Skeletal muscle tissue (tissue), 4 donors: ENCODE measurements around the gene SCYL1. TPM values are rescaled to one million over a fixed set of nuclear protein-coding genes. Genes with fewer than 3 reads are reported as not detected.
A peak's percentile ranks its signal among the peaks of the same experiment; 100 is the strongest.

Experiments
- H3K27ac ChIP-seq: one replicate; pipeline ENCODE4 v1.7.0; 2013; ENCODE audit warnings: mild to moderate bottlenecking, low read depth, low read length, inconsistent platforms
- H3K27me3 ChIP-seq, 3 donors: one replicate each; pipeline ENCODE4 v1.7.0; 2013; ENCODE audit warnings: low read length in 3 of 3; ENCODE audit not compliant: control insufficient read depth in 3 of 3, insufficient read depth in 3 of 3
- H3K36me3 ChIP-seq, 3 donors: one replicate each; pipeline ENCODE4 v1.7.0; 2013; ENCODE audit warnings: low read length in 3 of 3; ENCODE audit not compliant: control insufficient read depth in 3 of 3, insufficient read depth in 3 of 3
- H3K4me1 ChIP-seq, 3 donors: one replicate each; pipeline ENCODE4 v1.7.0; 2013; ENCODE audit warnings: low read length in 3 of 3, mild to moderate bottlenecking in 3 of 3; ENCODE audit not compliant: control insufficient read depth in 3 of 3, insufficient read depth in 3 of 3
- H3K4me3 ChIP-seq, 3 donors: one replicate each; pipeline ENCODE4 v1.7.0; 2013; ENCODE audit warnings: low read length in 3 of 3
- H3K9ac ChIP-seq, 3 donors: one replicate each; pipeline ENCODE4 v1.7.0; 2013; ENCODE audit warnings: low read length in 3 of 3, mild to moderate bottlenecking in 3 of 3, moderate library complexity in 2 of 3, low read depth in 1 of 3
- H3K9me3 ChIP-seq, 3 donors: one replicate each; pipeline ENCODE4 v1.7.0; 2013; ENCODE audit warnings: low read length in 3 of 3; ENCODE audit not compliant: control insufficient read depth in 3 of 3
- total RNA-seq: library from RNA; depleted of rRNA; stranded (reverse); fragments of >200 nt; gene quantifications from one replicate; pipeline ENCODE4 v1.2.3, GENCODE V29; 2014
- donor health status: Osteomylitis.

Gene SCYL1
- total RNA-seq, 1 donor from 2014 or later, result 36.0 TPM

DNA sequence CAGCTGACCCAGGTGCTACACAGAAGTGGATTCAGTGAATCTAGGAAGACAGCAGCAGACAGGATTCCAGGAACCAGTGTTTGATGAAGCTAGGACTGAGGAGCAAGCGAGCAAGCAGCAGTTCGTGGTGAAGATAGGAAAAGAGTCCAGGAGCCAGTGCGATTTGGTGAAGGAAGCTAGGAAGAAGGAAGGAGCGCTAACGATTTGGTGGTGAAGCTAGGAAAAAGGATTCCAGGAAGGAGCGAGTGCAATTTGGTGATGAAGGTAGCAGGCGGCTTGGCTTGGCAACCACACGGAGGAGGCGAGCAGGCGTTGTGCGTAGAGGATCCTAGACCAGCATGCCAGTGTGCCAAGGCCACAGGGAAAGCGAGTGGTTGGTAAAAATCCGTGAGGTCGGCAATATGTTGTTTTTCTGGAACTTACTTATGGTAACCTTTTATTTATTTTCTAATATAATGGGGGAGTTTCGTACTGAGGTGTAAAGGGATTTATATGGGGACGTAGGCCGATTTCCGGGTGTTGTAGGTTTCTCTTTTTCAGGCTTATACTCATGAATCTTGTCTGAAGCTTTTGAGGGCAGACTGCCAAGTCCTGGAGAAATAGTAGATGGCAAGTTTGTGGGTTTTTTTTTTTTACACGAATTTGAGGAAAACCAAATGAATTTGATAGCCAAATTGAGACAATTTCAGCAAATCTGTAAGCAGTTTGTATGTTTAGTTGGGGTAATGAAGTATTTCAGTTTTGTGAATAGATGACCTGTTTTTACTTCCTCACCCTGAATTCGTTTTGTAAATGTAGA is 24.3 kb upstream of the SCYL1 start:
- Histone ChIP-seq H3K27me3 (no peaks in the 10 kb centered on the region), H3K4me1 (peaks cover 25 to 42% (median 31%) of the 10 kb centered on the region in 3 donors), H3K27ac (peak overlapping the region; percentile 100), H3K36me3 (peaks cover 51 to 56% (median 53%) of the 10 kb centered on the region in 3 donors), H3K9me3 (no peaks in the 10 kb centered on the region), H3K4me3 (peak overlapping the region; percentile 94 to 98 (median 95)), H3K9ac (peak overlapping the region; percentile 97 to 99 (median 99))

DNA sequence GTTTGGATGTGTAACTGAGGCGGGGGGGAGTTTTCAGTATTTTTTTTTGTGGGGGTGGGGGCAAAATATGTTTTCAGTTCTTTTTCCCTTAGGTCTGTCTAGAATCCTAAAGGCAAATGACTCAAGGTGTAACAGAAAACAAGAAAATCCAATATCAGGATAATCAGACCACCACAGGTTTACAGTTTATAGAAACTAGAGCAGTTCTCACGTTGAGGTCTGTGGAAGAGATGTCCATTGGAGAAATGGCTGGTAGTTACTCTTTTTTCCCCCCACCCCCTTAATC is 23.8 kb upstream of the SCYL1 start:
- Histone ChIP-seq H3K4me3 (peak overlapping the region; percentile 94 to 98 (median 95)), H3K9ac (peak overlapping the region; percentile 97 to 99 (median 99)), H3K36me3 (peaks cover 55 to 61% (median 55%) of the 10 kb centered on the region in 3 donors), H3K9me3 (no peaks in the 10 kb centered on the region), H3K27me3 (no peaks in the 10 kb centered on the region), H3K4me1 (peaks cover 22 to 42% (median 30%) of the 10 kb centered on the region in 3 donors), H3K27ac (peak overlapping the region; percentile 100)

DNA sequence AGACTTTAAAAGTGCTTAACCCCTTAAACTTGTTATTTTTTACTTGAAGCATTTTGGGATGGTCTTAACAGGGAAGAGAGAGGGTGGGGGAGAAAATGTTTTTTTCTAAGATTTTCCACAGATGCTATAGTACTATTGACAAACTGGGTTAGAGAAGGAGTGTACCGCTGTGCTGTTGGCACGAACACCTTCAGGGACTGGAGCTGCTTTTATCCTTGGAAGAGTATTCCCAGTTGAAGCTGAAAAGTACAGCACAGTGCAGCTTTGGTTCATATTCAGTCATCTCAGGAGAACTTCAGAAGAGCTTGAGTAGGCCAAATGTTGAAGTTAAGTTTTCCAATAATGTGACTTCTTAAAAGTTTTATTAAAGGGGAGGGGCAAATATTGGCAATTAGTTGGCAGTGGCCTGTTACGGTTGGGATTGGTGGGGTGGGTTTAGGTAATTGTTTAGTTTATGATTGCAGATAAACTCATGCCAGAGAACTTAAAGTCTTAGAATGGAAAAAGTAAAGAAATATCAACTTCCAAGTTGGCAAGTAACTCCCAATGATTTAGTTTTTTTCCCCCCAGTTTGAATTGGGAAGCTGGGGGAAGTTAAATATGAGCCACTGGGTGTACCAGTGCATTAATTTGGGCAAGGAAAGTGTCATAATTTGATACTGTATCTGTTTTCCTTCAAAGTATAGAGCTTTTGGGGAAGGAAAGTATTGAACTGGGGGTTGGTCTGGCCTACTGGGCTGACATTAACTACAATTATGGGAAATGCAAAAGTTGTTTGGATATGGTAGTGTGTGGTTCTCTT is 23.2 kb upstream of the SCYL1 start:
- Histone ChIP-seq H3K4me3 (peak overlapping the region; percentile 94 to 98 (median 95)), H3K4me1 (peaks cover 16 to 39% (median 28%) of the 10 kb centered on the region in 3 donors), H3K36me3 (peaks cover 58 to 64% (median 59%) of the 10 kb centered on the region in 3 donors)

DNA sequence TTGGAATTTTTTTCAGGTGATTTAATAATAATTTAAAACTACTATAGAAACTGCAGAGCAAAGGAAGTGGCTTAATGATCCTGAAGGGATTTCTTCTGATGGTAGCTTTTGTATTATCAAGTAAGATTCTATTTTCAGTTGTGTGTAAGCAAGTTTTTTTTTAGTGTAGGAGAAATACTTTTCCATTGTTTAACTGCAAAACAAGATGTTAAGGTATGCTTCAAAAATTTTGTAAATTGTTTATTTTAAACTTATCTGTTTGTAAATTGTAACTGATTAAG is 22.7 kb upstream of the SCYL1 start:
- Histone ChIP-seq H3K27ac (peak overlapping the region; percentile 100), H3K4me1 (peaks cover 11 to 34% (median 27%) of the 10 kb centered on the region in 3 donors), H3K36me3 (peaks cover 58 to 64% (median 60%) of the 10 kb centered on the region in 3 donors), H3K9me3 (no peaks in the 10 kb centered on the region), H3K27me3 (no peaks in the 10 kb centered on the region), H3K4me3 (peak overlapping the region; percentile 94 to 98 (median 95)), H3K9ac (peak overlapping the region; percentile 97 to 99 (median 99))

More for the DNA sequence above, 23.2 kb upstream of the SCYL1 start:
- no peaks in the 10 kb centered on the region for H3K27me3 ChIP-seq
- H3K9me3 ChIP-seq, result no peaks in the 10 kb centered on the region
- peak overlapping the region; percentile 100 for H3K27ac ChIP-seq
- peak overlapping the region; percentile 97 to 99 (median 99) for H3K9ac ChIP-seq

DNA sequence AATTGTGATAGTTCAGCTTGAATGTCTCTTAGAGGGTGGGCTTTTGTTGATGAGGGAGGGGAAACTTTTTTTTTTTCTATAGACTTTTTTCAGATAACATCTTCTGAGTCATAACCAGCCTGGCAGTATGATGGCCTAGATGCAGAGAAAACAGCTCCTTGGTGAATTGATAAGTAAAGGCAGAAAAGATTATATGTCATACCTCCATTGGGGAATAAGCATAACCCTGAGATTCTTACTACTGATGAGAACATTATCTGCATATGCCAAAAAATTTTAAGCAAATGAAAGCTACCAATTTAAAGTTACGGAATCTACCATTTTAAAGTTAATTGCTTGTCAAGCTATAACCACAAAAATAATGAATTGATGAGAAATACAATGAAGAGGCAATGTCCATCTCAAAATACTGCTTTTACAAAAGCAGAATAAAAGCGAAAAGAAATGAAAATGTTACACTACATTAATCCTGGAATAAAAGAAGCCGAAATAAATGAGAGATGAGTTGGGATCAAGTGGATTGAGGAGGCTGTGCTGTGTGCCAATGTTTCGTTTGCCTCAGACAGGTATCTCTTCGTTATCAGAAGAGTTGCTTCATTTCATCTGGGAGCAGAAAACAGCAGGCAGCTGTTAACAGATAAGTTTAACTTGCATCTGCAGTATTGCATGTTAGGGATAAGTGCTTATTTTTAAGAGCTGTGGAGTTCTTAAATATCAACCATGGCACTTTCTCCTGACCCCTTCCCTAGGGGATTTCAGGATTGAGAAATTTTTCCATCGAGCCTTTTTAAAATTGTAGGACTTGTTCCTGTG is 22.1 kb upstream of the SCYL1 start:
- Histone ChIP-seq H3K36me3 (peaks cover 58 to 64% (median 60%) of the 10 kb centered on the region in 3 donors), H3K9me3 (no peaks in the 10 kb centered on the region), H3K4me1 (peaks cover 15 to 39% (median 32%) of the 10 kb centered on the region in 3 donors), H3K9ac (peak overlapping the region; percentile 97 to 99 (median 99)), H3K4me3 (peak overlapping the region; percentile 94 to 98 (median 95)), H3K27me3 (no peaks in the 10 kb centered on the region), H3K27ac (peak overlapping the region; percentile 100)

DNA sequence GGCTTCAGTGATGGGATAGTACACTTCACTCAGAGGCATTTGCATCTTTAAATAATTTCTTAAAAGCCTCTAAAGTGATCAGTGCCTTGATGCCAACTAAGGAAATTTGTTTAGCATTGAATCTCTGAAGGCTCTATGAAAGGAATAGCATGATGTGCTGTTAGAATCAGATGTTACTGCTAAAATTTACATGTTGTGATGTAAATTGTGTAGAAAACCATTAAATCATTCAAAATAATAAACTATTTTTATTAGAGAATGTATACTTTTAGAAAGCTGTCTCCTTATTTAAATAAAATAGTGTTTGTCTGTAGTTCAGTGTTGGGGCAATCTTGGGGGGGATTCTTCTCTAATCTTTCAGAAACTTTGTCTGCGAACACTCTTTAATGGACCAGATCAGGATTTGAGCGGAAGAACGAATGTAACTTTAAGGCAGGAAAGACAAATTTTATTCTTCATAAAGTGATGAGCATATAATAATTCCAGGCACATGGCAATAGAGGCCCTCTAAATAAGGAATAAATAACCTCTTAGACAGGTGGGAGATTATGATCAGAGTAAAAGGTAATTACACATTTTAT is 21.4 kb upstream of the SCYL1 start:
- H3K9me3 ChIP-seq, result no peaks in the 10 kb centered on the region
- peak overlapping the region; percentile 94 to 98 (median 95) for H3K4me3 ChIP-seq
- peak overlapping the region; percentile 100 for H3K27ac ChIP-seq
- peaks cover 58 to 64% (median 60%) of the 10 kb centered on the region in 3 donors for H3K36me3 ChIP-seq
- H3K9ac ChIP-seq, result peak overlapping the region; percentile 97 to 99 (median 99)
- no peaks in the 10 kb centered on the region for H3K27me3 ChIP-seq
- H3K4me1 ChIP-seq, result peaks cover 16 to 37% (median 32%) of the 10 kb centered on the region in 3 donors

DNA sequence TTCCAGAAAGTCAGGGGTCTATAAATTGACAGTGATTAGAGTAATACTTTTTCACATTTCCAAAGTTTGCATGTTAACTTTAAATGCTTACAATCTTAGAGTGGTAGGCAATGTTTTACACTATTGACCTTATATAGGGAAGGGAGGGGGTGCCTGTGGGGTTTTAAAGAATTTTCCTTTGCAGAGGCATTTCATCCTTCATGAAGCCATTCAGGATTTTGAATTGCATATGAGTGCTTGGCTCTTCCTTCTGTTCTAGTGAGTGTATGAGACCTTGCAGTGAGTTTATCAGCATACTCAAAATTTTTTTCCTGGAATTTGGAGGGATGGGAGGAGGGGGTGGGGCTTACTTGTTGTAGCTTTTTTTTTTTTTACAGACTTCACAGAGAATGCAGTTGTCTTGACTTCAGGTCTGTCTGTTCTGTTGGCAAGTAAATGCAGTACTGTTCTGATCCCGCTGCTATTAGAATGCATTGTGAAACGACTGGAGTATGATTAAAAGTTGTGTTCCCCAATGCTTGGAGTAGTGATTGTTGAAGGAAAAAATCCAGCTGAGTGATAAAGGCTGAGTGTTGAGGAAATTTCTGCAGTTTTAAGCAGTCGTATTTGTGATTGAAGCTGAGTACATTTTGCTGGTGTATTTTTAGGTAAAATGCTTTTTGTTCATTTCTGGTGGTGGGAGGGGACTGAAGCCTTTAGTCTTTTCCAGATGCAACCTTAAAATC is 20.8 kb upstream of the SCYL1 start:
- peak overlapping the region; percentile 94 to 98 (median 95) for H3K4me3 ChIP-seq
- peak overlapping the region; percentile 97 to 99 (median 99) for H3K9ac ChIP-seq
- no peaks in the 10 kb centered on the region for H3K9me3 ChIP-seq
- H3K27me3 ChIP-seq, result no peaks in the 10 kb centered on the region
- peaks cover 19 to 36% (median 32%) of the 10 kb centered on the region in 3 donors for H3K4me1 ChIP-seq
- peak overlapping the region; percentile 100 for H3K27ac ChIP-seq
- H3K36me3 ChIP-seq, result peaks cover 58 to 64% (median 60%) of the 10 kb centered on the region in 3 donors

DNA sequence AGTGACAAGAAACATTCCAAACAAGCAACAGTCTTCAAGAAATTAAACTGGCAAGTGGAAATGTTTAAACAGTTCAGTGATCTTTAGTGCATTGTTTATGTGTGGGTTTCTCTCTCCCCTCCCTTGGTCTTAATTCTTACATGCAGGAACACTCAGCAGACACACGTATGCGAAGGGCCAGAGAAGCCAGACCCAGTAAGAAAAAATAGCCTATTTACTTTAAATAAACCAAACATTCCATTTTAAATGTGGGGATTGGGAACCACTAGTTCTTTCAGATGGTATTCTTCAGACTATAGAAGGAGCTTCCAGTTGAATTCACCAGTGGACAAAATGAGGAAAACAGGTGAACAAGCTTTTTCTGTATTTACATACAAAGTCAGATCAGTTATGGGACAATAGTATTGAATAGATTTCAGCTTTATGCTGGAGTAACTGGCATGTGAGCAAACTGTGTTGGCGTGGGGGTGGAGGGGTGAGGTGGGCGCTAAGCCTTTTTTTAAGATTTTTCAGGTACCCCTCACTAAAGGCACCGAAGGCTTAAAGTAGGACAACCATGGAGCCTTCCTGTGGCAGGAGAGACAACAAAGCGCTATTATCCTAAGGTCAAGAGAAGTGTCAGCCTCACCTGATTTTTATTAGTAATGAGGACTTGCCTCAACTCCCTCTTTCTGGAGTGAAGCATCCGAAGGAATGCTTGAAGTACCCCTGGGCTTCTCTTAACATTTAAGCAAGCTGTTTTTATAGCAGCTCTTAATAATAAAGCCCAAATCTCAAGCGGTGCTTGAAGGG is 20.0 kb upstream of the SCYL1 start:
- Histone ChIP-seq H3K36me3 (peaks cover 58 to 64% (median 60%) of the 10 kb centered on the region in 3 donors), H3K27me3 (no peaks in the 10 kb centered on the region), H3K4me3 (peak overlapping the region; percentile 94 to 98 (median 95)), H3K4me1 (peaks cover 19 to 41% (median 32%) of the 10 kb centered on the region in 3 donors), H3K9ac (peak overlapping the region; percentile 97 to 99 (median 99)), H3K27ac (peak overlapping the region; percentile 100), H3K9me3 (no peaks in the 10 kb centered on the region)
